GM18511 (cell line): ENCODE measurements around the gene SLC44A1.
A peak's percentile ranks its signal among the peaks of the same experiment; 100 is the strongest.

Experiments
- ATAC-seq: cut with Tn5 transposase; IDR thresholded peaks from one replicate; pipeline ENCODE4 v1.9.1; 2021; ENCODE audit warnings: mild to moderate bottlenecking, moderate library complexity; ENCODE audit not compliant: unreplicated experiment

SLC44A1 gene

DNA sequence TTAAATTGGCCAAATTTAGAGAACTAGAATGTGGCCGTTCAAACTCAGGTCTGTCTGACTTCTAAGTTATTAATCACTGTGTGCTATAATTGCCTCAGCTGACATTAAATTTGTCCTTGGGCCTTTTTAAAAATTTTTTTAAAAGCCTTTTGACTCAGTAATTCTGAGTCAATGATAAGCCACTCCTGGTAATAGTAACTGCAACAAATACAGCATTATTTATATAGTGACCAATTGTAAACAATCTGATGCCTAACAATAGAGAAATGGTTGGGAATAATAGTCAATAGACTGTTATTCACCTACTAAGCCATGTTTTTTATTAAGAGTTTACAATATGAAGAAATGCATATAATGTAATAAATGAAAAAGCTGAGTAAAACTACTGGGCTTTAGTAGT lies 132.4 kb downstream of the SLC44A1 start:
- ATAC-seq, result no peak

DNA sequence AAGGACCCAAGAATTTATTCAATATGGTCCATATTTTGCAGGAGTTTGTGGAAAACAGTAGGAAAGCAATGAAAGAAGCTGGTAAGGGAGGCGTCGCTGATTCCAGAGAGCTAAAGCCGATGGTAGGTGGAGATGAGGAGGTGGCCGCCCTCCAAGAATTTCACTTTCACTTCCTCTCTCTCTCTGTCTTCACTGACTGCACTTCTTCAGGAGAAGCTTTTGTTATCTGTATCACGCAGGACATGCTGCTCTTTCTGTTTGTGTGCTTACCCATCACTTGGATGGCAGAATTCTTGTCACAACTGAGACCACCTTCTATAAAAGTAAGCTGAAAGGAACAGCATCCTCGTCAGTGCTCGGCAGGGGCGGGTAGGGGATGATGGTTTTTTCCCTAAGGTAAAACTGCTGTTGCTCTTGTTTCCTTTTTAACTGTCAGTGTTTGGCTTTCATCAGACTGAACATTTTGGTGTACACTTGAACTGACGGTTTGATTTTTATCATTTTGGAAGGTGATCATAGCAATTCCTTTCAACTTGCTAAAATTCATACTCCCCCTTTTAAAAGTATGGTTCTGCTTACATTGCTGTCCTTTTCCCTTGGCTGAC lies 141.0 kb downstream of the SLC44A1 start:
- peak; percentile 99 for ATAC-seq

DNA sequence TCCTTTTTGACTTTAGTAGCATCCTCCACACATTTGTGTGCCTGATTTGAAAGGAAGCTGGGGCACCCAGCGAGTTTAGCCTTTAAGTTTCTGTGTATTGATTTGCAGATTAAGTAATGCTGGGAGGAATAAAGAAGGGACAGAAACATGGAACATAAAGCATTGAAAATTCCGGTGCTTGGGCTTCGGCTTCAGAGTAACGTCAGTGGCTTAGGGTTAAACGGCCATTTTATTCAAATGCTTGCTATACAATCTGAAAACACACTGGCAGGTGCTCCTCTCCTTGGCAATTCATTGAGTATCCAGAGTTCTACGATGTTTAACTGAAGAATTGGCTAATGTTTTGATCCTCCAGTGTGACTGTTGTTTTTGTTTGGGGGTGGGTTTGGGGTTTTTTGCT lies 145.3 kb downstream of the SLC44A1 start:
- no peak for ATAC-seq

DNA sequence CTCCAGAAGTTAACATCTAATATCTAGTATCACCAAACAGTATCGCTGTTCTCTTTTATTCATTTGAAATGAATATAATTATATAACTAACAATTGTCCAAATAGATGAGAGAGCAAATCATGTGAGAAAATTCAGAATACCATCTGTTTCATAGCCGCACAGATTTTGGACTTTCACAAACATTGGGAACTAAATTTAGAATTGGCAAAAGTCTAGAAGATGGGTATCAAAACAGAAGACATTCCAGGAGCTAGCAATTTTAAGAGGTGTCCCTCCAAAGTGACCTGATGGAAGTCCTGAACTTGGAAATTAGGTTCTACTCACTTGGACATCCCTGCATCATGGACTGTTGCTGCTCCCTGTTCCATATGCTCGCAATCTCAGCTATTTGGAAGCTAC lies 146.4 kb downstream of the SLC44A1 start:
- ATAC-seq, result no peak

DNA sequence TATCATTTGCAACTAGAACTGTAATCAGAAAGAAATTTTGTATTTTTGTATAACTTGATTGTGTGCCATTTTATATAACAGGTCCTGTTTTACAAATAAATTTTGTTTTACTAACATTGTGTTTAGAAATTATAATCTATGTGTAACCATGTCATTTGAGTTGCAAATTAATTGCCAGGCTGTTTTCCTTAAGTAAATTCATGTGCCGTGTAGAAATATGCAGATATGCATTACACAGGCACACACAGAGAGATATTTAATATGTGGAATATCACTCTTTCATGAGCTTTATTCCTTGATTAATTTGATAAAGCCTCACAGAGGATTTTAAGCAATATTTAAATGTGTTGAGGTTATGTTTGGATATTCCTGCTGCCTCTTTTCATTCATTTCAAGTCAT lies 146.8 kb downstream of the SLC44A1 start:
- ATAC-seq, result no peak

DNA sequence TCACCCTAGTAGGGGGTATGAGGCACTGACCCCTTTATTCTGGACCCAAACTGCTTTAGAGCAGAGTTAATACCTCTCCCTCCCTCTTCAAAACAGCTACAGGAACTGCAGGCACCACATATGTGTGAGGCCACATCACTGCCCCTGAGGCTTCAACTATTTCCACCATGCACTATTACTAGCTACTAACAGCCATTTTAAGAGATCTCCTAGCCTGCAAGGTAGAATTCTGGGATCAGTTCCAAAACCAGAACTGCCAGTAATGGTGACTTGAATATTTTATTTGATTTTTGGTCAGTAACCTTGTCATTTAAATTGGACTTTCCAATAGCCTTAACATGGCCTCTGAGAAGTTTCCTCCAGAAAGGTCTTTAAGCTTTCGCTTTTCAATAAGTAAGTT lies 148.1 kb downstream of the SLC44A1 start:
- no peak for ATAC-seq

DNA sequence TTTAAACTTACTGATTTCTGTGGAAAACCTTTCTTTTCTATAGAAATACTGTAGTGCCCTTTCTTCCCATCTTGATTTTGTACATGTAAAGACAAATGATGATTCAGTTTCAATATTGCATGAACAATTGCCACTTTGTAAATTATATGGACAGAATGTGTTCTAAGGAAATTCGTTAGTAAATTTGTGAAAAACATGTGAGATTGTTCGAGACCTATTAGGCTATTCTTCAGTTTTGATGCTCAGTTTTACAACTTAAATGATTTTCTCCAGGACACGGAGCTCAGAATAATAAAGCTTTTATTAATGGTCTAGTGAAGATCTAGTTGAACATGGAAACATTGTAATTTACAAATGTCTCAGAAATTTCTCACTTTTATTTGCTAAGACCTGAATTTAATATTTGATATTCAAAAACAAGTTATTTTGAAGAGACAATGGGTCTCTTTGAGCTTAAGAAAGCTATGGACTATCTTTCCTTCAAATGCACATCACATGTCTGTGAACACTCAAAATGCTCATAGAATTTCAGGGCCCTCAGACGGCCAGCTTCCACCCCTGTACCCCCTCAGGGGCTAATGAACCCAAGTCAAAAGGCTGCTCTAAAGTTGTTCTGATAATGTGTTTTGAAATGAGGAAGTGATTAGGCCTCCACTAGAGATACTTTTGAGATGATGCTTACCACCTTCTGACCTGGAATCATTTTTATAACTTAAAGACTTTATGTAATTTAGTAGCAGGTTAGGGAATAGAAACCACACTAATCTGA lies 149.3 kb downstream of the SLC44A1 start:
- no peak for ATAC-seq

DNA sequence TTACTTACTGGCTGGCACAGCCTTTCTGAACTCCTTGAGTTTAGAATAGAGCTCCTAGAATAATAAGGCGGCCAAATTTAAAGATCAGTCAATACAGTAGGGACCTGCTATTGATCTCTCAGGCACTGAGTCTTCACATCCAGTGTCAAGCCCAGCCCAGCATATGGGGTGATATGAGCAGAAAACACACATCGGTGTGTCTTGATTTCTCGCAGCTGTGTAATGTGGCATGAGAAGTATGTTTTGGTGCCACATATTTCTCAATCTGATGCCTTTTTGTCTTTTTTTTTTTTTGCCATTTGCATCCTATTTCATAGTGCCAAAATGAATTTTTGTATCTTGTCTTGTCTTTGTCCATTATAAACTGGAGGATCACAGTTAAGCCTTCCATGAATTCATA lies 152.0 kb downstream of the SLC44A1 start:
- ATAC-seq, result no peak

DNA sequence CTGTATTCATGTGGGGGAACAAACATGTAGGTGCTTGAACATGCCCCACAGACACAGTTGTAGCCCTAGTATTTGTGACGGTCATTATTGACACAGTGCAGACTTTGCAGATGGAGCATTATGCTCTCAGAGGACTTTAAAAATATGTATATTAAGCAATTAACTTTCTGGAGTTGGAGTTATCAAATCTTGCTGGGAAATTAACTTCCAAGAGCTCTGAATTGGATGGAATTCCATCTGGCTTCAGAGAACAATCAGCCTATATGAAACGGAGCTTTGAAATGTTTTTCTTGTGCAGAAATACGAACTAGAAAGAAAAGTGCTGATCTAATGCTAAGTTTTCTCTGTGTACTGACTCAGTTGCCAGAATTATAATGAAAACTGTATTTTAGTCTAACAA lies 152.4 kb downstream of the SLC44A1 start:
- ATAC-seq, result no peak

DNA sequence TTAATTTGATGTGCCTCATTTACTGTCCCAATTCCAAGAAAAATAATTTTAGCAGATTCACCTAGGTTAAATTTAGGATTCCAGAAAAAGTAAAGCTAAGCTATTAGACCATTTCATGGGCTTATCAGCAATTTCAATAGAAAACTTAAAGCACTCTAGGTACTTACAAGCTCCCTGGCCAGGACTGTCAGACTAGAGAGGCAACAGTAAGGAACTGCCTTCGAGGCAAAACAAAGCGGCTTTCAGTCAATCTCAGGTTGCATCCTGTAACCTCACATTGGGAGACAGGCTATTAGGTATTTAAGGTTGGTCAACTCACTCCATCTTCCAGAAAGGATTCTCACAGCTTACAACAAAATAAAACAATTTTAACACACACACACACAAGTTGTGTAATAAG lies 154.7 kb downstream of the SLC44A1 start:
- ATAC-seq, result no peak

DNA sequence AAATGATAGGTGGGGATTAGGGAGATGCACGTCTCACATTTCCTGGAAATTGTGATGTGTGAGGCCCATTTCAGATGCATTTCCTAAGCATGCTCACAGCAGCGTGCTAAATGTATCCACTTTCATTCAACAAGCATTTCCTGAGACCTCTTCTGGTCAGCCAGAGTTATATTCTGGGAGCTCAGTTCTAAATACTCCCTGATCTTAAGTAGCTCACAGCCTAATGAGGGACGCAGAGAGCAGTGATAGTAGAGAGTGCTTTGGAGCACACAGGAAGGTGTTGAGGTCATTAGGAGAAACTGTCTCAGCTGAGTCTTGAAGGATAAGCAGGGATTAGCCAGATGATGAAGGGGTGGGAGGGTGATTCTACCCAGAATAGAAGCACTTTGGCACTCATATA lies 157.2 kb downstream of the SLC44A1 start:
- no peak for ATAC-seq

DNA sequence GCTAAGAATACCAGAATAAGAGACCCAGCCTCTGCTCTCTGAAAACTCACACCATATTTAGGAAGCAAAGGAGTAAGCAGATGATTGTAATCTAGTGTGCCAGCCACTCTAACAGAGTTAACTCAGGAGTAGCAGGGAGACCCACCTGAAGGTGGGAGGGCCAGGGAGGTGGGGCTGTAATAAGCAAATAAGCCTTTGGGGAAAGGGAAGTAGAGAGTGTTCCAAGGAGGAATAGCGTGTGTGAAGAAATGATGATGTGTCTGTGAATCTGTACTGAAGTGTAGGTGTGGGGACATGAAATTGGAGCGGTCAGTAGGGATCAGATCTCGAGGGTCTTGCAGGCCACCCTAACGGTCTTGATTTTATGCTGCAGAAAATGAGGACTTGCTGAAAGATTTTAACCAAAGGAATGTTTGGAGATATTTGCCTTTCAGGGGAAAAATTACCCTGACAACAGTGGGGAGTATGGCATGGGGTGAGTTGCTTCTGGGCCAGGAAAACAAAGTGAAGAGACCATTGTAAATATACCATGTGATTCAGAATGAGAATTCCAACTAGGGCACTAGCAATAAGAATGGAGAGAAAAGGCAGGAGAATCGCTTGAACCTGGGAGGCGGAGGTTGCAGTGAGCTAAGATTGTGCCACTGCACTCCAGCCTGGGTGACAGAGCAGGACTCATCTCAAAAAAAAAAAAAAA lies 159.2 kb downstream of the SLC44A1 start:
- ATAC-seq, result no peak

DNA sequence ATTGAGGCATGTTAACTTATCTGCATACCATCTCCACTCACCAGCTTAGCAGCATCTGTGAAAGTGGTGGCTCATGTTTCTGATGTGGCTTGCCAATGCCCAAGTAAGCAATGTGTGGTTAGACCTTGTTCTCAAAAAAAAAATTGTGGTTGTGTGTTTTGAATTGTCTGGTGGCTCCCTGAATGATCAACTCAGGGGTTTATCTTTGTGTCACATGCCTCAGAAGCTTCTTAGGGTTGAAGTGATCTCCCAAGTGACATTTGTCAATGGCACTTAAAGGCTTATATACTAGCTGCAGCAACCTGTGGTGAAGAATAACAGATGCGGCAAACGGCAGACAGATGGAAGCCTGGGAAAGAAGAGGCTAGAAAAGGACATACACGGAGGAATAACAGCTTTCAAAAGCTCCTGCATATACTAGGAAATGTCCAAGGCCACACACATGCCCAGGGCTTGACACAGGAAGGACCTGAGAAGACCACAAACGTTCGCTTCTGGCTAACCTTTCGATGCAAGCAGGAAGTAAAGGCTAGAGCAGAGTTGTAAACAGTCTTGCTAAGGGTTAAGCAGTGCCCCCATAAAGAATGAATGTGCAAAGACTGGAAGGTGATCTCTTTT lies 161.2 kb downstream of the SLC44A1 start:
- ATAC-seq, result peak; percentile 97

DNA sequence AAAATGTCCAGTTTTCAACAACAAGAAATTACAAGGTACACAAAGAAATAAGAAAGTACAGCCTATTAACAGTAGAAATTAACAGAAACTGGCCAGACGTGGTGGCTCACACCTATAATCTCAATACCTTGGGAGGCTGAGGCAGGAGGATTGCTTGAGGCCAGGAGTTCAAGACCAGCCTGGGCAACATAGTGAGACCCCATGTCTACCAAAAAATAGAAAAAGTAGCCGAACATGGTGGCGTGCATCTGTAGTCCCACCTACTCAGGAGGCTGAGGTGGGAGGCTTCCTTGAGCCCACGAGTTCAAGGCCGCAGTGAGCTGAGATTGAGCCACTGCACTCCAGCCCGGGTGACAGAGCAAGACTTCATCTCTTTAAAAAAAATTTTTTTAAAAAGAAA lies 161.9 kb downstream of the SLC44A1 start:
- no peak for ATAC-seq

DNA sequence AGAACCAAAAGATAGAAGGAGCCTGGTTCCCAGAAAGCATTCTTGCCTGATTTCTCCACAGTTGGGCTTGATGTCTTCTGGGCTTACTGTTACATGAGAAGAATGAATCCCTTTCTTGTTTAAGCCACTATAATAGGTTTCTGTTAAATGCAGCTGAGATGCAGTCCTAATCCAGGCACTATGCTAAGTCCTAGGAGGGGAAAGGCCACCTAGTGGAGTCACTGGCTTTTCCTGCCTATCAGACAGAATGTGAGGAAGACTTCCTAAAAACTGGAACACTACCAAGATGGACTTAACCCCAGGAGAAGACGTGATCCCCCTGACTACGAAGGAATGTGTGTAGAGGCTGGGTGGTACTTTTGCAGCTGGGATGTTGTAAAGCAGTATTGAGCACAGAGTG lies 169.1 kb downstream of the SLC44A1 start:
- ATAC-seq, result no peak

DNA sequence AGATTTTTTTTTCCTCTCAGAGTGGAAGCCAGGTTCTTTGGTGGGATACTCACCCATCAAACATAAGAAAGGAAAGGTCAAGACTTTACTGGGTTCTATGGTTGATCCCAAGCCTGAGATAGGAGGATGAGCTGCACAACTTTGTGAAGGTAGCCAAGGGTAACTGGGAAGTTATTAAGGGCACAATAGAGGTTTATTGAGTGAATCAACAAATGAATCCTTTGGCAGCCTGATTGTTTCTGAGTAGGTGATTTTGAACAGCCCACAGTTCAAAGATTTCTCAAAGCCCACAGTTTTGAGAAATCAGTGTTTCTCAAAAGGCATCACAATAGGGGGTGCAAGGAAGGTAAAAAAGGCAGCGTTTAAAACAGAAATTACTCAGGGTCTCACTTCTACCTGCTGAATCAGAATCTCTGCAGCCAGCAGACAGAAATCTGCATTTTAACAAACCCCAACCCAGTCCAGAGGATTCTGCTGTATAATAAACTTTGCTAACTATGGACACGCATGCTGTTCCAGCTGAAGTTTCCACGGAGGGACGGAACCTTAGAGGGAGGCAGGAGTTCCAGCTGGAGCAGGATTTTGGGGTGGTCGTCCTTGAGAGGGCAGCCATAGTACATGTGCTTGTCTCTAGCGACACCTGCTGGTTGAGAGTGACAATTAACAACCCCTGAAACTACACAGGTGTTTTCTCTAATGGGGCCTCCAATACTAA lies 170.7 kb downstream of the SLC44A1 start:
- ATAC-seq, result peak; percentile 68

DNA sequence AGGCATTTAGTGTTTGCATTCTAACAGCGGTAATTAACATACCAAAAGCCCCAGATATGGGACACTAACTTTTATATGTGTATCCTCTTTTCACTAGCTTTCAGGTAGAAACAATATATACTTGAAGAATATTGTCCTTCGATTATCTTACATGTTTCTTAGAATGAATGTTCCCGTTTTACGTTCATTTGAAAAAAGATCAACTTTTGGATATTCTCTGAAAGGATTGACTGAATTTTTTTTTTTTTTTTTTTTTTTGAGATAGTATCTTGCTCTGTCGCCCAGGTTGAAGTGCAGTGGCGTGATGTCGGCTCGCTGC lies 171.2 kb downstream of the SLC44A1 start:
- no peak for ATAC-seq

DNA sequence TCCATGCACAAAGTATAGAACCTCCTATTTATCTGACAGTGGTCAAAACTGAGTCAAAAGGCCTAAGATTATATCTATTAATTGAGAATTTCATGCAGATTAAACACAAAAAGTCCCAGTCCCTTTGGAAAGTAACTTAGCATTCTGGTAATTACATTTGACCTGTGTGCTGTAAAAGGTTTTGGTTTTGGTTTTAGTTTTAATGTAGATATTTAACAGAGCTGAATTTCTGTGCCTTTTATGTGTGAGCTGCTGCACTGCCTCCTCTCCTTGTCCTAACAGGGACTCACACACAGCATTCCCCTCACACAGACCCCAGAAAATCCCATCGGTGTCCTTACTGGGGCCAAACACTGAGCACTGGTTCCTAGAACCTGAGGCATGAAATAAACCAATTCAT lies 172.4 kb downstream of the SLC44A1 start:
- peak; percentile 81 for ATAC-seq

DNA sequence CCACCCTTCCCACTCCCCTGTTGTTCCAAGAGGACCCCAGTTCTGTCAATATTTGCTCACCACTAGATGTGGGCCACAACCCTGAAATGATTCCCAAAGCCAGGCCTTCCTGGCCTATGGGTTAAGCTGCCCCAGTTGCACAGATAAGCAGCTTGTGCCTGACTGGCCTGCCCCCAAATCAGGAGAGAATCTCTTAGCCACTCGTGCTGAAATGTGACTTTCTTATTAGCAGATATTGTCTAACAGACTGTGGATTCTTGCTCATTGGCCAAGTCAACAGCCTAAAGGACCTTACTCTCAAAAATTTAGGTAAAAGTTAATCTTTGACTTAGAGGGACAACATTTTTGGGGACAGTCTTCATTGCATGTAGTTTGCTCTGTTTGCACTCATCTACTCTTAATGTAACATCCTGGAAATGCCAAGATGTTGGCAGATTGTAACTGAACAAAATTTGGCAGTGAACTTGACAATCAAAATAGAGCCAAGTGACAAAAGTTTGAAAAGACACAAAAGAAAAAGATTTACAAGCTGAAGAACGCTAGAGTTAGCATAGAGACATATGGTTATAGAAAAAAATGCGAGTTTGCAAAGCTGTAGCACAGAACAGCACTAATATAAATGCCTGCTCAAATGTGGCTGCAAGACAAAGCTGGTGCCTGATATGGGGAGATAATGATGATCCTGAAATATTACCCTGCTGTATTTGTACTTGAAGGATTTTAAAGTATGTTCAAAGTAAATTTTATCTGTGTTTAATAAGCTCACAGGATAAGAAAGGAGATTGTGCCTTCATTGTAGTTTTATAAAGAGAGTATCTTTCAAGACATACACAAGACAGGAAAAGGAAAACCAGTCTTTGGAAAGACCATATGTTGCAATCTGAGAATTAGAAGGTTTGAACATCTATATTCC lies 174.4 kb downstream of the SLC44A1 start:
- no peak for ATAC-seq
